Measurements from ENCODE around the gene NACC1.
"Not testable (repeated sequence)": the region's sequence is repeated elsewhere in the genome, so short reads cannot be mapped to it uniquely, and the experiment has no call there.

NACC1 gene

DNA sequence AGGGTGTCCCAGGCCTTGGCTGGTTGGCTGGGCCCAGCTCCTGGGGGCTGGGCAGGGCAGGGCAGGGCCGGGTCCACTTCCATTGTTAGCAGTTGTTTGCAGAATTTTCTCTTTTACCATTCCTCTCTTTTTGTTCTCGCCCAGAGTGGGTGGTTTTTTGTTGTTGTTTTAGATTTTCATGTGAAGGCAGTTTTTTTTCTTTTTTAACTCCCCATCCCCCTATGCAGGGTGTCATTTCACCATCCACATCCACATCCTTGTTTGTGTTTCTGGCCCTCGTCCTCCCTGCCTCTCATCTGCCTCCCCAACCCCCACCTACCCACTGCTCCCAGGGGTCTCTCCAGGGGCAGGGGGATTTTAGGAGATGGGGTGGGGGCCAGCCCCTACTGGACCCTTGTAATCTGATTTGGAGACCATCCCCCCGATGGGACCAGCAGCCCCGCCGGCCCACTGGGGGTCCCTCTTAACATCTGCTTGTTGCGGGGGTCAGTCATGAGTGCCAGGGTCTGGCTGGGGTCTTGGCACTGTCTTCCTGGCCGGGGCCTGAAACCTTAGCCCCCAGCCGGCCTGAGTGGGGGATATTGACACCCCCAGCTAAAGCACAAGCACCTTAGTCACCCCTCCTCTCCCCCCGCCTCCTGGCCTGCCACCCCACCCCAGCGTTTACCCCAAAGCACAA lies 21.7 kb downstream of the NACC1 start:
- no peak for DNase-seq (ENCODE audit: low spot score)

DNA sequence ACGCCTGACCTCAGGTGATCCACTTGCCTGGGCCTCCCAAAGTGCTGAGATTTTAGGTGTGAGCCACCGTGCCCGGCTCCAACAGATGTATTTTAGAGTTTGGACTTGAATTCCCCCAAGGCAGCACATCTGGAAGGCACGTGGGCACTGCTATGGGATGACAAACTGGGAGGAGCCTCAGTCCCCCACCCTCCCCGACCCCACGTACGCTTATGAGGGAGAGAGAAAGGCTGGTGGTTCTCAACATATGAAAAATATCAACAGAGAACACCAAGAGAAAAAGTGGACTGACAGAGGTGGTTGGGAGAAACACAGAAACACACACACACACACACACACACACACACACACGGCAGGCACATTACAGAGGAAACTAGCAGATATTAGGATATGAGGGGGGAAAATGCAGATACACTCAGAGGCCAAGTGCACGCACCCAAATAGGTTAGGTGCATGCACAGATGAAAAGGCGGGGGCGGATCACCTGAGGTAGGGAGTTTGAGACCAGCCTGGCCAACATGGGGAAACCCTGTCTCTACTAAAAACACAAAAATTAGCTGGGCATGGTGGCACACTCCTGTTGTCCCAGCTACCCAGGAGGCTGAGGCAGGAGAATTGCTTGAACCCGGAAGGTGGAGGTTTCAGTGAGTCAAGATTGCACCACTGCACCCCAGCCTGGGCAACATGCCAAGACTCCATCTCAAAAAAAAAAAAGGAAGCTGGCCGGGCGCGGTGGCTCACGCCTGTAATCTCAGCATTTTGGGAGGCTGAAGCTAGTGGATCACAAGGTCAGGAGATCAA lies 28.9 kb downstream of the NACC1 start:
- no peak for DNase-seq (ENCODE audit: low spot score)

DNA sequence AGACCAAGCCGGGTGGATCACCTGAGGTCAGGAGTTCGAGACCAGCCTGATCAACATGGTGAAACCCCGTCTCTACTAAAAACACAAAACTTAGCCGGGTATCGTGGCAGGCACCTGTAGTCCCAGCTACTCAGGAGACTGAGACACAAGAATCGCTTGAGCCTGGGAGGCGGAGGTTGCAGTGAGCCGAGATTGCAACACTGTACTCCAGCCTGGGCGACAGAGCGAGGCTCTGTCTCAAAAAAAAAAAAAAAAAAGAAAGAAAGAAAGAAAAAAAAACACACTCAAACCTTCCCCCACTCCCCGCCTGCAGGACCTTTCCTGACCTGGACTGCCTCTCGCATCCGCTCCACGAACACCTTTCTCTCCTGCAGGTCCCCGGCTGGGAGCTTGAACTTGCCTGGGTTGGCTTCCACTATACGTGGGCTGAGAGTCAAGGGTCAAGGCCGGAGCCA lies 31.1 kb downstream of the NACC1 start:
- DNase-seq (ENCODE audit: low spot score): not testable (repeated sequence)

DNA sequence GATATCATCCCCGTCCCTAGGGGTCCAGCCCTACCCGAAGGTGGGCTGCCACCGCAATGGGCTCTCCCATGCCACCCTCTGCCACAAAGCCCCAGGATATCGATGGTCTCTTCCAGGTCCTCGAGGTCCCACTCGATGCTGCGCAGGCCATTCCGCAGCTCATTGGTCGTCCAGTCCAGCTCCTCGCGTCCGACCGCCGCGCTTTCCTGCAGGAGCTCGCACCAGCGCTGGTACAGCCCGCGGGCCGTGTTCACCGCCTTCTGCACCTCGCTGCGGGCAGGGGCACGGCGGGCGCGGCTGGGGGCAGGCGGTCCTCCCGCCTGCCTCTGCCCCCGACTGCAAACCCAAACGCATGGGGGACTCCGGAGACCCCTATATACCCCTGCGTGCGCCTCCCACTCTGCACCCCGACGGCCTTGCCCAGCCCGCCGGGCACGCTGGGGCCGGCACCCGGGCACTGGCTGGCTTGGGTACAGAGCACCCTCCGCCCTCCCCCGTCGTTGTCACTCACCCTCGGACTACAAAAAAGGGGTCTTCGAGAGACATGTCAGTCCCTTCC lies 31.6 kb downstream of the NACC1 start:
- peak; percentile 53 for DNase-seq (ENCODE audit: low spot score)

DNA sequence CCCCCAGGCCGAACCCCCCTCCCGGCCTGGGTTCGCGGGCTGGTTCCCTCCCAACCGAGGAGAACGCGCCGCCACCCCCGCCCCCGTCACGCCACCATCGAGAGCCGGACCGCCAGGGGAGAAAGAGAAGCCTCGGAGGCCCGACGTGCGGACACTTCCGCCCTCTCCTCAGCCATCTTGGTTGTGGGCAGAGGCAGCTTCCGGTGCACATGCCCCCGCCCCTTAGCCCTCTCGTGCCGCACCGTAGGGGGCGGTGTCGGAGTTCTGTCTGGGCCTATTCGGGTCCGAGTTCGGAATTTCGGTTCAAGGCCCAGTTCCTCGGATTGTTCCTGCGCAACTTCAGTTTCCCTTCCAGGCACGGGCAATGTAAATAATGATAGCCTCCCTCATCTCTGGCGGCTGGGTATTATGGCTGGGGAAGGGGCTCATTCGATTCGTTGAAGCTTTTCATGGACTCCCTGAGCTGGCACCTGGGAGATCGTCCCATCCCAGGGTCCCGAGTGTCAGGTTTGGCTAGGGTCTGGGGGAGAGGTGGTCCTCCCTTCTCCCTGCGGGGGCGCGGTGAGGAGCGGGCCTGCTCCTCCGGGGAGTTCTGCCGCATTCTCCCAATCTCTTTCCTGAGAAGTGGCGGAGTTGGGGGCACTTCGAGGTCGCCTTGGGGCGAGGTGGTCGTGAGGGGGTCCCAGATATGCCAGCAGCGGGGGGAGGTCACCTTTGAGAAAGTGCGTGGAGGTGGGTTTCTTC lies 32.3 kb downstream of the NACC1 start, which contains the start of the genes IER2 and STX10:
TSS of gene IER2 (plus strand) at position 225 of the 744 bp plus-strand sequence. CDS start 2,776 bp downstream, outside the sequence.
TSS of gene STX10 (minus strand) at position 189 of the 744 bp plus-strand sequence. CDS start 202 bp downstream, outside the sequence.
- peak; percentile 85 for DNase-seq (ENCODE audit: low spot score)

DNA sequence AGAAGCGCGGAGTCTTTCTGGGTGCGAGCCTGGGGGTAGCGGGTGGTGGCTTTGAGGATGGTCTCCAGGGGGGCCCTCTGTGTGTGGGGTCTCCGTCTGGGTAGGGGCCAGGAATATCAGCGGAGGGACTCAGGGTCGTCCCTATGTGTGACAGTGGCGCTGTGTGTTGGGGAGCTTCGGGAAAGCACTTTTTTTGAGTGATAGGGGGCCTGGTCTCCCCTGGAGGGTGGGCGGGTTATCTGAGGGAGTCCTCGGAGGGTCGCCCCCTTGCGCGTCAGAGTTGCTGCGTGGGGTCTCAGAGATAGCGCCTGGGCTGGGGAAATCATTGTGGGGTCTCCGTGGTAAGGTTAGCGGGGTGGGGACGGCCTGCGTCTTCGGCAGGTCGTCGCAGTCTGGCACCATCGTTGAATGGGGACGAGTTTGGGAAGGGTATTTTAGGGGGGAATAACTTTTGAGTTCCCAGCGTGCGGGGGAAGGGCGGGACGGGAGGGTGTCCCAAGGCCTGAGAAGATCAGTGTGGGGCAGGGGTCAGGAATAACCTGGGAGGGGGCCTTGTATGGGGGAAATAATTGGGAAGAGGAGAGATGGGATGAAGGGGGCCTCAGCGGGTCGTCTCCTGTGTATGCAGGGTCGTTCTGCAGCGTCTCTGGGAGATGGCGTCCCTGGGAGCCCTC lies 33.0 kb downstream of the NACC1 start:
- no peak for DNase-seq (ENCODE audit: low spot score)

DNA sequence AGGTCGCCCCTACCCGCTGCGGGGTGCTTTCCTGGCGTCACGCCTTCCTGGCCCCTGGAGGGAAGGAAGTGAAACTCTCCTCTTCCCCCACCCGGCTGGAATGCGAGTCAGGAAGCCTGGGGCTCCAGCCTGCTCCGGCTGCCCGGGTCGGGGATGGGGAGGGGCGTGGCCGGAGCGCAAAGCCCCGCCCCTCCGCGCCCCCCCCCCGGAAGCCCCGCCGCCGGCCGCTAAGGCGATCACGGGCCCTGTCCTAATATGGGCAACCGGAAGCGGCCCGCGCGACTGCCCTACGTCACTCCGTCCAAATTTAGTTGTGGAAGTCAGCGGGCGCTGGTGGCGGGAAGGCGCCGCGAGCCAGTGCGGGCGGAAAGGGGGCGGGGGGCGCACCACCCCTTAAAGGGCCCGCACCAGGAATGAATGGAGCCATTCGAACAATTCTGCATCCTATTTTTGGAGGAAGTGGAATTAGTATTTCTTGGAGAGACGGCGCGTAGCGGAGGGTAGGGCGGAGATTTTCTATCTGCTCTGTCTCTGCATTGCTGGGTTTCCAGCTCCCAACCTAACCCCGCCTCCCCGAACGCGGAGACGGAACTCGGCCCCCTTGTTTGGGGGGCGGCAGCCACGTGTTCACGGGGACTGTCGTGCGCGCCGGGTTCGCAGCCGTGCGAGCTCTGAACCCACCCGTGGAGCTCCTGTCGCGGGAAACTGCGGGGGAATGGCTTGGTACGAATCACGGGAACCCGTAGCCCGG lies 33.7 kb downstream of the NACC1 start:
- peak; percentile 96 for DNase-seq (ENCODE audit: low spot score)

DNA sequence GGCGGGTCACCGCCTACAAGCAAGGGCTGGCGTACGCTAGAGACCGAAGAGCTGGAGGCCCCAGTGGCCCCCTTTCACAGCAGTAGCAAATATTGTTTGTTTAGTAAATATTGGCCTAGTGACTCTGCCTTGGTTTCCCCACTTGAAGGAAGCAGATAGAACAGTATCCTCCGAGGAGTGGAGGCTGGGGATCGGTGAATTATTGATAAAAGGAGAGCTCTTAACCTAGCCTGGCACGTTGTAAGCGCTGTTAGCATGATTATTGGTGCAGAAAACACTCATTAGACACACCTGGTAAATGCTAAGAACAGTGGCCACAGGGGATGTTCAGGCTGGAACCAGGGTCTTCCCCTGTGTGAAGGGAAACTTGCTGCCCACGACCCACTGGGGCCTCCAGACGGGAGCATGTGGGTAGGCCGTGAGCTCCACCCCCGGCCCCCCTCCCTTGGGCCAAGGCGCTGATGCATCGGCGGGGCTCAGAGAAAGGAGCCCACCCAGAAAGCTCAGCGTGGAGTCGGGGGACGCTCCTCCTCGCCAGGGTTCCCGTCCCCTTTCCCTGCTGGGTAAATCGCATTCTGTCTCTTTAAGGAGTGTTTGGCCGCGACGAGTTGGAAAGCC lies 34.4 kb downstream of the NACC1 start:
- DNase-seq (ENCODE audit: low spot score): no peak

DNA sequence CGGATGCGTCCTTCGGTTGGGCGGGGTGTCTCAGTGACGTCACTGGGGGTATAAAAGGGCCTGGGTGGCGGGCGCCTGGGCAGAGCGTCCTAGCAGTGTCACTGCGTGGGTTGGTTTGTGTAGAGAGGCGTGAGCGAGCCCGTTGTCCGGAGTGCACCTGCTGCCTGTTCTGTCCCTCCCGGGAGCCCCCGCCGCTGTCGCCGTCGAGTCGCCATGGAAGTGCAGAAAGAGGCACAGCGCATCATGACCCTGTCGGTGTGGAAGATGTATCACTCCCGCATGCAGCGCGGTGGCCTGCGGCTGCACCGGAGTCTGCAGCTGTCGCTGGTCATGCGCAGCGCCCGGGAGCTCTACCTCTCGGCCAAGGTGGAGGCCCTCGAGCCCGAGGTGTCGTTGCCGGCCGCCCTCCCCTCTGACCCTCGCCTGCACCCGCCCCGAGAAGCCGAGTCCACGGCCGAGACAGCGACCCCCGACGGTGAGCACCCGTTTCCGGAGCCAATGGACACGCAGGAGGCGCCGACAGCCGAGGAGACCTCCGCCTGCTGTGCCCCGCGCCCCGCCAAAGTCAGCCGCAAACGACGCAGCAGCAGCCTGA lies 35.0 kb downstream of the NACC1 start:
- peak; percentile 94 for DNase-seq (ENCODE audit: low spot score)

DNA sequence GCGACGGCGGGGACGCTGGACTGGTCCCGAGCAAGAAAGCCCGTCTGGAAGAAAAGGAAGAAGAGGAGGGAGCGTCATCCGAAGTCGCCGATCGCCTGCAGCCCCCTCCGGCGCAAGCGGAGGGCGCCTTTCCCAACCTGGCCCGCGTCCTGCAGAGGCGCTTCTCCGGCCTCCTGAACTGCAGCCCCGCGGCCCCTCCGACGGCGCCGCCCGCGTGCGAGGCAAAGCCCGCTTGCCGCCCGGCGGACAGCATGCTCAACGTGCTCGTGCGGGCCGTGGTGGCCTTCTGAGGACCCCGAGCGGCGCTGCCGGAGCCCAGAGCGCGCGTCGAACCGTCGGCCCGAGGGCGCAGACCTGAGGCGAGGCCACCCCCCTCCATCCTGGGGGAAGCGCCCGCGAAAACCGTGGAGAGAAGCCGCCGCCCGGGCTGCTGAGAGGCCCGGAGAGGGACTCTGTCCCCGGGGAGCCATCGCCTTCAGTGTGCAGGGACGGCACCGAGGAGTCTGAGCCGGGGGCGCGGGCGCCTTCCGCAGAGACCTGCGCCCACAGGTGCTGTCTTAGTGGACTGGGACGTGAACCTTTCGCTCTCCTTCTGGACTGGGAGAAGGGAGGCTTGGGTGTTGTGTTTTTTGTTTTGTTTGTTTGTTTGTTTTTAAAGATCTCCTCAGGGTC lies 35.6 kb downstream of the NACC1 start:
- peak; percentile 34 for DNase-seq (ENCODE audit: low spot score)

DNA sequence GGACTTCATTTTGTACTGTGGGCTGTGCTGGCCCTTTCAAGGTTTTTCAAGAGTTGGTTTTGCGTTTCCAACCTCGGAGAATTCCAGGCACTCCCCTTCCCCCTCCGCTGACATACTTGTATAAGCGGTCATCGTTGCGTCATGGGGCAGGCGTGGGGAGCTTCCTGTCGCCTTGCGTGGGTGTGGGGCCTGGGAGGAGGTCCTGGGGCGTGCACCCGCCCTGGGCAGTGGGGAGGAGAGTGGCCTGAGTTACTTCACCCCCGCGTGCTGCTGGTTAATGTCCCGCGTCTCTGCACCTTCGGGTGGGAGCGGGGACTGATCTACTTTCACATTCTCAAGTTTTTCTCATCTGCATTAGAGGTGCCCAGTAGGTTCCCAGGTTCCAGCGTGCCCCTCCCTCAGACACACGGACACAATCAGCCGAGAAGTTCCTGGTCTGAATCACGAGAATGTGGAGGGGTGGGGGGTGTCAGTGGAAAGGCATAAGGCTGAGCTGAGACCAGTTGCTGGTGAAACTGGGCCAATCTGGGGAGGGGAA lies 36.2 kb downstream of the NACC1 start:
- DNase-seq (ENCODE audit: low spot score): no peak

DNA sequence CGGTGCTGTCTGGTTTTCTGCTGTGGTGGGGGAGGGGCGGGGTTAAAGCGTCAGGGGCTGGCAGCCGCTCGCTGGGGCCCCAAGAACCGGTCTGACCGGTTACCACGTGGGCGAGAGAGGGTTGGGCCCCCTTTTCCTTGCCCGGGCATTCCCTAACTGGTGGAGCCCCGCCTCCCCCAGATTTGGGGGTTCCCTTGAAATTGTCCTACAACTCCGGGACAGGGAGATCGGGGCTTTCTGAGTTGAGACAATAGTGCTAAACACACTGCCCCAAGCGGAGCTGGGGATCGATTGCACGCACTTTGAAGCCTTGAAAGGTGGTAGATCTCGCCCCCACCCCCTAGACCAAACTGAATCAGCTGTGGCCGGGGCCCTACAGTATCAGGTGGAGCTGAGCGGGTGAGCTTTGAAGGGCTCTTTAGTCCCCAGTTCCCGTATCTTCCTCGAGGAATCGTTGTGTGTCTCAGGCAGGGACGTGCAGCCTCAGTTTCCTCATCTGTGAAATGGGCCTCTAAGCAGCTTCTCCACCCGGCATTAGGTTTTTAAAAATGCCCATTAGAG lies 36.9 kb downstream of the NACC1 start:
- DNase-seq (ENCODE audit: low spot score): peak; percentile 53

DNA sequence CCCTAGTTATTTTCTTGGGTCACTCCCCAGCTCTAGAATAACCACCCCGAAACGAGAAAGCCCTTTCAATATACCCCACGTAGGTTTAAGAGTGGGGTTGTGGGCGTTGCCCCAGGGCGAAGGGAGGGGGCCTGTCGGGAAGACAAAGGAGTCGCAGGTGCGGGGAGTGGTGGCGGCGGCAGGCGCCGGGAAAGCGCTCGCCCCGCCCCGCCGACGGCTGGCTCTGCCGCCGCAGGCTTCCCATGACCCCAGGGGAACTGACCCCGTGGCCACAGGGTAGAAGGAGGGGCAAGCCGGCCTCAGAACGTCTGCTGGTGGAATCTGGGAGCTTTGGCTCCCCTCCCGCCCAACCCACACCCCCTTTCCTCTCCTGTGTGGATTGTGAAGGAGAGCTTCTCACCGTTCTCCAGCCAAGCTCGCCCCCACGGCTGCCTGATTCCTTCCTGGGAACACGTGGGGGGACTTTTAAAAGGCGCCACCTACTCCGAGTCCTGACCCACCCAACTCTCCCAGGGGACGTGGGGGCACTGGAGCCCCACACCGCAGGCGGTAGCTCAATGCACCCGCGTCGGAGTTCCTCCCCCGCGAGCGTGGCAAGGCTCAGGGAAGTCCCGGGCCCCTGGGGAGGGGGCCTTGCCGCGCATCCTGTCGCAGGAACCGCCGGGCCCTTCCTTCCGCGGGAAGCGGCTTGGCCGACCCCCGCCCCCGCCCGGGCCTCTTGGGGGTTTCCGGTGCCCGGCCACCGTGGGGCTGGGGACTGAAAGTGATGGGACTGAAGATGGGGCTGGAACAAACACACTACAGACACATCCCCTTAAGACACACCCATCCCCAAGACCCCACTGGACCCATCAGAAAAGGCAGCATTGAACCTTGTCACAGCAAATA lies 37.7 kb downstream of the NACC1 start:
- peak; percentile 79 for DNase-seq (ENCODE audit: low spot score)

DNA sequence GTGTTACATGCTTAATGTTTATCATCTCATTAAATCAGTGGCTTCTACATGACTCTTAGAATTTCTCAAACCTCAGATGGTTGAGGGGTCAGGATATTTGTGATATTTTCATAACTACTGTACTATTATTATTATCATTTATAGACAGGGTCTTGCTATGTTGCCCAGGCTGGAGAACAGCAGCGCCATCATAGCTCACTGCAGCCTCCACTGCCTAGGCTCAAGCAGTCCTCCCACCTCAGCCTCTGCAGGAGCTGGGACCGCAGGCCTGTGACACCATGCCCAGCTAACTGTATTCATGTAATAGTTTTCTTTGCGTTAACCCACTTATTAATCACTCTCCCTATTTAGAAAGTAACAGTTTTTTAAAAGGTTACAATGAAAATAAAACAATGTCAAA lies 41.6 kb downstream of the NACC1 start:
- no peak for DNase-seq (ENCODE audit: low spot score)

DNA sequence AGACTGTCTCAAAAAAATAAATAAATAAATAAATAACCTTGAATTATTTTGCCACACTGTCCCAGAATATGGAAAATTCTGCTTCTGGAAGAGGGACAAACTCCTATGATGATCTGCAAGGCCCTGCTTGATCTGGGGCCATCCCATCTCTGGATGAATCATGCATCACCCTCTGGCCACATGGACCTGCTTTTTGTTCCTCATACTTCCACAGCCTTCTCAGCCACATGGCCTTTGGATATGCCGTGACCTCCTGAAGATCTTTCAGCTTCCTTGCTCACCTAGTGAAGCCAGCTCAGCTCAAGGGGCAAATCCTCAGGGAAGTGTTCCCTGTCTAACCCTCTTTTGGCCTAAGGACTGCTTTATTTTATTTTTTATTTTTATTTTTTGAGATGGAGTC lies 42.5 kb downstream of the NACC1 start:
- no peak for DNase-seq (ENCODE audit: low spot score)

DNA sequence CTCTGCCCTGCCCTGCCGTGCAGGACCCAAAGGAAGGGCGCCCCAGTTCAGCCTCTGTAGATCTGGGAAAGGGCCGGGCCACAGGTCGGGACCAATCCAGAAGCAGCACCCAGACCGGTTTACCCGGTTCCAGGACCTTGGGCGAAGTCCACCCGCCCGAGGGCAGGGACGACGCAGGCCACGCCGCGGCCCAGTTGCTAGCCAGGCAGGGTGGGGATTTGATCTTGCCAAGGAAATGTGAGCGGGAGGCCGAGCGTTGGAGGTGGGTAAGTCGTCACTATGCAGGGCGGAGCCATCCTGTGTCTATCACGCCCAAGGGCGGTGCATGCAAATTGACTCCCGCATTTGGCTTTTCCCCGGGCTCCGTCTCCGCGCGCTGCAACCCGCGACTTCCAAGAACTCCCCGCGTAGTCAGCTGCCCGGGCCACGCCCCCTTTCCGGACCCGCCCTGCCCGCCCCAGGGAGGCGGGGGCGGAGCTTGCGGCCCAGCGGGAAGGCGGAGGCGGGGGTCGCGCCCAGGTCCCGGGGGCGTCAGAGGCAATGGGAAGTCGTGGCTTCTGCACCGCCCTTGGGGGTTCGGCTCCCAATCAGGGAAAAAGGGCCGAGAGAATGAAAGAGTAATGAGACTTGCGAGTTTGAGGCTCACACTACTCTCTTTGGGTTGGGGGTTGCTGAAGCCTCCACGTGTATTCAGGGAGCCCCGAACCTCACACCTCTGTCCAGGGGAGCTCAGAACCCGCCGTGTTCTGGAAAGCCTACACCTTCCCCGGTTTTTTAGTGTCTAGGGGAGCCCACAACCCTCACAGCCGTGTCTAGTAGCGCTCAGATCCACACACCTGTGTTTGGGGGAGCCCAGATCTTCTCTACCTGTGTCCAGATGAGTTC lies 44.9 kb downstream of the NACC1 start:
- DNase-seq (ENCODE audit: low spot score): peak; percentile 96

All from SK-N-DZ (cell line).